Transverse colon (tissue), 3 donors: ENCODE results near the gene MYH9.

ENCODE experiments used
- CTCF ChIP-seq, 5 experiments: fragments of 200-600 bp in 3 of 5; fragments of 450-650 bp in 2 of 5; sonication (generic) in 3 of 5; IDR thresholded peaks; 1 replicate in 2 of 5; 2 replicates in 3 of 5; pipeline ENCODE4 v1.5.1; 2016 to 2017; ENCODE audit warnings: antibody characterized with exemption in 5 of 5, inconsistent platforms in 3 of 5, mild to moderate bottlenecking in 2 of 5, moderate library complexity in 1 of 5
- POLR2A ChIP-seq: fragments of 450-650 bp; IDR thresholded peaks from one replicate; pipeline ENCODE4 v1.6.1; 2016; ENCODE audit warnings: antibody characterized with exemption, mild to moderate bottlenecking, moderate library complexity

GRCh38 chr22:36299911-36300310, 87.9 kb downstream of the MYH9 start:
- TF ChIP-seq POLR2A (no peak), CTCF (IDR thresholded peaks at IDR 0.05) (no peak)
